LNCaP clone FGC (cell line): ENCODE measurements around the gene CROT.

ENCODE experiments used
- DNase-seq: peaks from one replicate; pipeline ENCODE4 v3.0.0-alpha.2; 2011; ENCODE audit warnings: low read depth
- H3K4me3 ChIP-seq: 2 replicates; pipeline ENCODE4 v1.5.1; 2011; ENCODE audit warnings: mild to moderate bottlenecking, low read depth, low read length, control low read depth
- TF ChIP-seq, protein P1 (sequence below): IDR thresholded peaks from 2 replicates; pipeline ENCODE4 v1.5.1; 2012; ENCODE audit warnings: mild to moderate bottlenecking; ENCODE audit not compliant: control insufficient read depth, insufficient read depth; ENCODE audit errors: extremely low read depth

The CROT gene

DNA sequence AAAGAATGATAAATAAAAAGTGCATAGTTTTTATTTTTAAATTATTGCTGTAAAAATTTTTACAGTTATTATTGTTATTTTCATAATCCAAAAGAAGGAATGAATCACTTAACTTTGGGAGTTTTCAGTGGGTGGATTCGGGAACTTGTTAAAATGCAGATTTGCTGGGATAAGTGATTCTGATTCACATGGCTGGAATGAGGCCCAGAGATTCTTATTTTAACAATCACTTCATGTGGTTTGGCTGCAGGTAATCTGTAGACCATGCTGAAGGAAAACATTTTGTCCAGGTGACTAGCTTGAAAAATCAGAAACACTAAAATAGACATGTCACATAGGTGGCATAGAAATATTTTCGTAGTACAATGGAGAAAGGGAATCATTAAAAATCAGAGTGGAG, 13.9 kb downstream of the CROT start:
- TF ChIP-seq, protein P1, sequence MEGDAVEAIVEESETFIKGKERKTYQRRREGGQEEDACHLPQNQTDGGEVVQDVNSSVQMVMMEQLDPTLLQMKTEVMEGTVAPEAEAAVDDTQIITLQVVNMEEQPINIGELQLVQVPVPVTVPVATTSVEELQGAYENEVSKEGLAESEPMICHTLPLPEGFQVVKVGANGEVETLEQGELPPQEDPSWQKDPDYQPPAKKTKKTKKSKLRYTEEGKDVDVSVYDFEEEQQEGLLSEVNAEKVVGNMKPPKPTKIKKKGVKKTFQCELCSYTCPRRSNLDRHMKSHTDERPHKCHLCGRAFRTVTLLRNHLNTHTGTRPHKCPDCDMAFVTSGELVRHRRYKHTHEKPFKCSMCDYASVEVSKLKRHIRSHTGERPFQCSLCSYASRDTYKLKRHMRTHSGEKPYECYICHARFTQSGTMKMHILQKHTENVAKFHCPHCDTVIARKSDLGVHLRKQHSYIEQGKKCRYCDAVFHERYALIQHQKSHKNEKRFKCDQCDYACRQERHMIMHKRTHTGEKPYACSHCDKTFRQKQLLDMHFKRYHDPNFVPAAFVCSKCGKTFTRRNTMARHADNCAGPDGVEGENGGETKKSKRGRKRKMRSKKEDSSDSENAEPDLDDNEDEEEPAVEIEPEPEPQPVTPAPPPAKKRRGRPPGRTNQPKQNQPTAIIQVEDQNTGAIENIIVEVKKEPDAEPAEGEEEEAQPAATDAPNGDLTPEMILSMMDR: no peak
- no peak for DNase-seq
- no peak overlapping the region for H3K4me3 ChIP-seq

DNA sequence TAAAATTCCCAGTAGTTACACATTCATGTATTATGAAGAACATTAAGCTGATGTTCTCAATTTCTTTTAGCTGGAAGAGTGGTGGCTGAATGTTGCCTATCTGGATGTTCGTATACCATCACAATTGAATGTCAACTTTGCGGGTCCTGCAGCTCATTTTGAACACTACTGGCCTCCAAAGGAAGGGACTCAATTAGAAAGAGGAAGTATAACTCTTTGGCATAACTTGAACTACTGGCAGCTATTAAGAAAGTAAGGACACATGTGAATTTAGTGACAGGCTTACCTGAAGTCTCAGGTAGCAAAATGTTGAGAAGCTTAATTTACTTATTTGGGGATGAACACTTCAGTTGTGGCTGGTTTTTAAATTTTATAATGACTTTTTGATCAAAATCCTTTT, 15.9 kb downstream of the CROT start:
- no peak overlapping the region for H3K4me3 ChIP-seq
- TF ChIP-seq, protein P1: no peak
- no peak for DNase-seq

DNA sequence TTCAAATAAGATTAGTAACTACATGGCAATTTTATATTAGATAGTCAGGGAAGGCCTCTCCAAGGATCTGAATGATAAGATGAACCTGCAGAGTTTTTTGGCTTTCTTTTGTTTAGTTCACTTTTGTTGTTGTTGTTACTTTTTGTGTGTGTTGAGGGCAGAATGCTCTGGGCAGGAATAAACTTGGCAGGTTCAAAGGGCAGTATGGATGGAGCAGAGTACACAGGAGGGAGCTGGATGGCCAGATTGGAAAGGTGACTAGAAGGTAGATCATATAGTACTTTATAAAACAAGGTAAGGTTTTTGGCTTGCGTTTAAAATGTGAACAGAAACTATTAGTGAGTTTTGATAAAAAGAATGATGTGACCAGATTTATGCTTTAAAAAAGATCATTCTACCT, 17.9 kb downstream of the CROT start:
- H3K4me3 ChIP-seq: no peak overlapping the region
- TF ChIP-seq, protein P1: no peak
- DNase-seq: no peak

DNA sequence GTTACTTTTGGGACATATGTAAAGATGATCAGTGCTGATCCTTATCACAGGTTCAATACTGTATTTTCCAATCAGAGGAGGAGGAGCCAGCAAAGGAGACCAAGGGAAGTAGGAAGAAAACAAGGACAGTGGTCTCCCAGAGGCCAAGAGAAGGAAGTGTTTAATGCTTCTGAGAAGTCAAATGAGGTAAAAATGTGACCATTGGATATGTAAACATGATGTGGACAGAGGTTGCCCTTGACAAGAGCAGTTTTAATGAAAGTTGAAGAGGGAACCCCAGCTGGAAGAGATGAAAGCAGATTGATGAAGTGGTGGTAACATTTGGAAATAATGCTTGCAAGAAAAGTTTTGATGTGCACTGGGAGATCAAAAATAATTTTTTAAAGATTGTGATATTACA, 18.8 kb downstream of the CROT start:
- no peak for DNase-seq
- no peak overlapping the region for H3K4me3 ChIP-seq
- TF ChIP-seq, protein P1: no peak

DNA sequence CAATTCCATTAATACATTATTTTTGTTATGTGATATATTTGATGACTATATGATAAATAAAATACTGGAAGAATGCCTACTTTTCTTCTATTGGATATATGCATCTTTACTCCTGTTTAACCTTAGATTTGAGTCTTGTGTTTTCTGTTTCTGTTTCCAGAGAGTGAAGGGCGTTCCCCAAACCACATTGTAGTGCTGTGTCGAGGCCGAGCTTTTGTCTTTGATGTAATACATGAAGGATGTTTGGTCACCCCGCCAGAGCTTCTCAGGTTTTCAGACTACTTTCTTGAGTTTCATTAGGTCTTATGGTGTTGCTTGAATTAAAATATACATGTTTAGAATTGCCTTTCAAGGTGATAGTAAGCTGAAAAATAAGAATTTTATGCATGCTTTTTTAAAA, 23.8 kb downstream of the CROT start:
- DNase-seq: no peak
- TF ChIP-seq, protein P1: no peak

DNA sequence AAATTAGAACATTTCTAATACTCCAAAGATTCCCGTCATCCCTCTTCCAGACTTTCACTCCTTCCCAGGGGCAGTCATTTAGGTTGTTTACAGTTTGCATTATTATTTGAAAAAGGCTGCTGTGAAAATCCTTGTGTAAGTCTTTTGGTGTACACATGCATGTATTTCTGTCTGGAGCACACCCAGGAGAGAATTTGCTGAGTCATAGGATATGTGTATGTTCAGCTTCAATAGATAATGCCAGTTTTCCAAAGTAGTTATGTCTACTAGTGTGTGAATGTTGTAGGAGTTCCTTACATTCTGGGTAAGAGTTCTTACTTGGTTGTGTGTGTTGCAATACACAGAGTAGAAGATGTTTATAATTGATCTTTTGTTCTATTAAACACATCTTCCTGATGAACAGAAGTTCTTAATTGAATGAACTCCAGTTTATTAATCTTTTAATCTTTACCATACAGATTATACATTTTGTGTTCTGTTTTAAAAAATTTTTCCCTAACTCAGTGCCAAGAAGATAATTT, 25.3 kb downstream of the CROT start:
- no peak overlapping the region for H3K4me3 ChIP-seq
- TF ChIP-seq, protein P1: no peak

More for the DNA sequence above, 23.8 kb downstream of the CROT start:
- H3K4me3 ChIP-seq: no peak overlapping the region

More for the DNA sequence above, 25.3 kb downstream of the CROT start:
- DNase-seq: peak; percentile 32
